GM12865 (cell line): ENCODE measurements around the gene KCNK7.
A peak's percentile ranks its signal among the peaks of the same experiment; 100 is the strongest.

ENCODE experiments used
- DNase-seq: peaks from one replicate; pipeline ENCODE4 v3.0.0; 2010; ENCODE audit warnings: low read depth
- H3K4me3 ChIP-seq: 2 replicates; pipeline ENCODE4 v1.5.1; 2011; ENCODE audit warnings: mild to moderate bottlenecking, low read depth, low read length, control low read depth
- TF ChIP-seq, protein P1 (sequence below): IDR thresholded peaks from 2 replicates; pipeline ENCODE4 v1.5.1; 2011; ENCODE audit warnings: low read length, control low read depth, low read depth, inconsistent platforms; ENCODE audit not compliant: insufficient read depth; ENCODE audit errors: missing control alignments

KCNK7 gene

DNA sequence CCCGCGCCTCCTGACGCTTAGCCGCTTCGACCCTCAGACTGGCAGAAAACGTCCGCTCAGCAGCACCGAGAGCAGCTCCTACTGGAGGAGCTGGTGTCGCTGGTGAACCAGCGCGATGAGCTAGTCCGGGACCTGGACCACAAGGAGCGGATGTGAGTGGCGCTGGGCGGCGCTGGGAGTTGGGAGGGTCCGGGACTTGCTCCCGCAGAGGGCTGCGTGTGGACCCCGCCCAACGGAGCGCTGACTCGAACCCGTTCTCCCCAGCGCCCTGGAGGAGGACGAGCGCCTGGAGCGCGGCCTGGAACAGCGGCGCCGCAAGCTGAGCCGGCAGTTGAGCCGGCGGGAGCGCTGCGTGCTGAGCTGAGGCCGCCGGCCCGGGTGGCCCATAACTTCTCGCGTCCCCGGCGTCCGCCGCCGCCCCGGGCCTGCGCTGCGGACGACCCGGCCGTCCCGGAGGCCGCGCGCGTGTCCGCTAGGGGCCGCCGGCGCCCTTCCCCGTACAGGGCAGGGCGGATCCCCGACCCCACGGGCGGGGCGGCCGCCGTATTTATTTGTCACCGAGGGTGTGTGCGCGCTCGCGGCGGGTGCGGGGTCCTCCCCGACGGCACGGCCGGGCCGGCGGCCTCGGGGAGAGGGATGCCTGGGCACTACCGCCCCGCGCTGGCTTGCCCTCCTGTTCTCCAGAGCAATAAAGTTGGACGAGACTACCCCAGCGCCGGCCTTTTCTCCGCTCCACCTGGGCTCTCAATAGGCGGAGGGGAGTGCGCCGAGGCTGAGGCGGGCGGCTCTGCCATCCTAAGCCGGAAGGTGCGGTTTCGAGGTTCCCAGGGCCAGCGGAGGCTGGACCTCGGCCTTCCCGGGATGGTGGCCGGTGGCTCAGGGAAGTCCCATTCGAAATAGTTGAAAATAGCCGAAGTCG is 3.4 kb downstream of the KCNK7 start:
- DNase-seq: no peak
- no peak overlapping the region for H3K4me3 ChIP-seq
- TF ChIP-seq, protein P1, sequence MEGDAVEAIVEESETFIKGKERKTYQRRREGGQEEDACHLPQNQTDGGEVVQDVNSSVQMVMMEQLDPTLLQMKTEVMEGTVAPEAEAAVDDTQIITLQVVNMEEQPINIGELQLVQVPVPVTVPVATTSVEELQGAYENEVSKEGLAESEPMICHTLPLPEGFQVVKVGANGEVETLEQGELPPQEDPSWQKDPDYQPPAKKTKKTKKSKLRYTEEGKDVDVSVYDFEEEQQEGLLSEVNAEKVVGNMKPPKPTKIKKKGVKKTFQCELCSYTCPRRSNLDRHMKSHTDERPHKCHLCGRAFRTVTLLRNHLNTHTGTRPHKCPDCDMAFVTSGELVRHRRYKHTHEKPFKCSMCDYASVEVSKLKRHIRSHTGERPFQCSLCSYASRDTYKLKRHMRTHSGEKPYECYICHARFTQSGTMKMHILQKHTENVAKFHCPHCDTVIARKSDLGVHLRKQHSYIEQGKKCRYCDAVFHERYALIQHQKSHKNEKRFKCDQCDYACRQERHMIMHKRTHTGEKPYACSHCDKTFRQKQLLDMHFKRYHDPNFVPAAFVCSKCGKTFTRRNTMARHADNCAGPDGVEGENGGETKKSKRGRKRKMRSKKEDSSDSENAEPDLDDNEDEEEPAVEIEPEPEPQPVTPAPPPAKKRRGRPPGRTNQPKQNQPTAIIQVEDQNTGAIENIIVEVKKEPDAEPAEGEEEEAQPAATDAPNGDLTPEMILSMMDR: no peak

DNA sequence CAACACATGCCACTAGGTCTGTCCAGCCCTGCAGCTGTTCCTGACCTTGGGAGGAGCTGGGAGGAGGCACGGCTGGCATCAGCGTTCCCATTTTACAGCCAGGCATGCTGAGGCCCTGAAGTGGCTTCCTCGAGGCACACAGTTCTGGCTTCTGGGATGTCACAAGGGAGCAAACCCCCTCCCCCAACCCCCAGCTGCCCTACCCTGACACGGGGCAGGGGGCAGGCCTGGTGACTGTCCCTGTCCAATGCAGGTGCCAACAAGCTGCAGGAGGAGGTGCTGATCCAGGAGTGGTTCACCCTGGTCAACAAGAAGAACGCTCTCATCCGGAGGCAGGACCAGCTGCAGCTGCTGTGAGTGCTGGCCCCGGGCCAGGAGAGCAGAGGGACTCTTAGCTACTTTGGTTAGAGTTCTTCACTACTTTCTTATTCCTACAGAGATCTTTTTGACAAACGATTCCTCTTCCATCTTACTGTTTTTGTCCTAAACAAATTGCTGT is 5.3 kb downstream of the KCNK7 start:
- H3K4me3 ChIP-seq: no peak overlapping the region
- TF ChIP-seq, protein P1: no peak
- no peak for DNase-seq

DNA sequence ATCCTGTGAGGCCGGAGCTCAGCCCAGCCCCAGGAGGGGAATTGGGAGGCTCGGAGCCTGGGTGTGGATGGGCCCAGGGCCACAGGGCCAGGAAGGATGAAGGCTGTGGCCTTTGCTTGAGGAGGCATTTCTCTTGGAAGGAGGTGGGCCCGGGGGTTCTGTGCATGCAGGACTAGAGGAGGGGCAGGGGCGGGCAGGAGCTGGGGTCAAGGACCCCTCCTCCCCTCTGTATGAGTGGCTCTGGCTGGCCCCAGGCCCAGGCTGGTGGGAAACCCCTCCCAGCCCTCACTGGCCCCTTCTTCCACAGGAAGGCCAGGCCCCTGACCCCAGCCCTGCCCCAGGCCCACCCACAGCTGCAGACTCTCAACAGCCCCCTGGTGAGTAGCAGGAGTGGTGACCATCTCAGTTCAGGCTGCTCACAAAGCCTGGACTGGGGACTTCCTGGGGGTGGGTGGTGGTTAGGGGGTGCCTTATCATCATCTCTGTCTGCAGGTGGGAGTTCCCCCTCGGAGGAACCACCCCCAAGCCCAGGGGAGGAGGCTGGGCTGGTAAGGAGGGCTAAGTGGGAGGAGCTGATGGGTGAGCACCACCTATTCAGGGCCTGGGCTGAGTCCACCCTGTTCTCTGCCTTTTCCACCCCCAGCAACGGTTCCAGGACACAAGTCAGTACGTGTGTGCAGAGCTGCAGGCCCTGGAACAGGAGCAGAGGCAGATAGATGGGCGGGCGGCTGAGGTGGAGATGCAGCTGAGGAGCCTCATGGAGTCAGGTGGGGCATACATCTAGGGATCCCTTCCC is 6.0 kb downstream of the KCNK7 start:
- DNase-seq: peak; percentile 78
- no peak overlapping the region for H3K4me3 ChIP-seq
- TF ChIP-seq, protein P1: no peak

DNA sequence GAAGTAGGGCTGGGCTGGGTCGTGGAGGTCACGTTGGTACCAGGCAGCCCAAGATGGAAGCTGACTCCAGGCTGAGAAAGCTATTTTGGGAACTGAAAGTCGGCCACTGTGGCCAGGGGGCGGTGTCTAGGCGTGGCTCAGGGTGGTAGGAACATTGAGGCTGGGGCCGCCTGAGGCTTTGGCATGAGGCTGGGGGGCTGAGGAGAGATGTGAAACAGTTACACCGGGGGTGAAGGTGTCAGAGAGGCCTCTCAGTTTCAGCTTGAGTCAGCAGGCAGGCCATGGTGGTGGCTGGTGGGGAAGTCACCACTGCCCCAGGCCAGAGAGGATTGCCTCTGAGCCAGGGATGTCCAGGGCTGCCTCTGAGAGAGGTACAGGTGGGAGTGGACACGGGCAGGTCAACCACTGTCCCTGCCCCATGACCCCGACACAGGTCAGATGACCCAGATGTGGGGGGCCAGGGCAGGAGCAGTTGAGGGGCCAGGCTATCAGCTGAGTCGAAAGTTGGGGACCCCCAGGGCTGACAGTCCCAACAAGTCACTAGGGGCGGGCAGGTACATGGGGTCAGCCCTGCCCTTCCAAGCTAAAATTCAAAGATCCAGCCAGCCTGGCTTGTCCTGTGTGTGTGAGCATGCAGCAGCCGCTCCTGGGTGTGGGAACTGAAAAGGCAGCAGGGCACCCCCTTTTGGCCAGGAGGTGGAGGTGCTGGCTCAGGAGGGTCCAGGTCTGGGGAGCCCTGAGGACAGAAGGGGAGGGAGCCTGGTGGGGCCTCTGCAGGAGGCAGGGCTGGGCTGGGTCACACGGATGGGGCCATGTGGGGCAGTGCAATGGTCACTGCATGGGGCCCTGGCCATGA is 7.2 kb downstream of the KCNK7 start:
- TF ChIP-seq, protein P1: peak; percentile 85
- DNase-seq: peak; percentile 99
- H3K4me3 ChIP-seq: peak overlapping the region; percentile 49

DNA sequence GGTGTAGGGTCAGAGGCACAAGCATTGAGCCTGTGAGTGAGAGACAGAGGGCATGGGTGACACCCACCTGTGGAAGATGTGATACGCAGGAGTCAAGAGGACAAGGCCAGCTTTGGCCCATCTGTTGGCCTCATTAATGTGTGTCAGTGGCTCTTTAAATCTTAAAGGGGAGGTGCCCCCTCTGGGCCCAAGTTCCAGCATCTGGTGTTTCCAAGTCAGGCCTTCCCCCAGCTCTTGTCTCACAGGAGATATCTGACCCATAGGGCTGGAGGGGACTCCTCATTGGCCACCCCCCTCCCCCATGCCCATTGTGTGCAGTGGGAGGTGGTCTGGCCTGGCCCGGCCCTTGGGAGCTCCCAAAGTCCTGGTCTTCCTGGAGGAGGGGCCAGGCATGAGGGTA is 8.9 kb downstream of the KCNK7 start:
- peak overlapping the region; percentile 34 for H3K4me3 ChIP-seq
- DNase-seq: no peak
- TF ChIP-seq, protein P1: no peak

DNA sequence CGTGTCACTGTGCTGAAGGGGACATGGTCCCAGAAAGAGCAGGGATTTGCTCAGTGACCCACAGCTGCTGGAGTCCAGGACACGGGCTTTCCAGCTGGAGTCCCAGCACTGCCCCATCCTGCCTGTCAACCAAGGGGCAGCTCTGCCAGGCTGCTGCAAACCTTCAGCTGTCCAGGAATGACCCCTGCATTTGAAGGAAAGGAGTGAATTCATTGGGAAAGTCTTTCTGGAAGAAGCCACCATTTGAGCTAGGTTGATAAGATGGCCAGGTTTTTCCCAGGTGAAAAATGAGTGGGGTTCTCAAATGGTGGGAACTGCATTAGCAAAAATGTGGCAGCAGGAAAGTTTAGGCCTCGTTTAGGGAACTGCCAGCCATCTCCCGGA is 9.4 kb downstream of the KCNK7 start:
- peak overlapping the region; percentile 34; the same call in 1 of the 2 replicates for H3K4me3 ChIP-seq
- TF ChIP-seq, protein P1: no peak
- no peak for DNase-seq
